GM18861 (cell line): ENCODE results near the gene TMEM9.

ENCODE experiments used
- ATAC-seq: cut with Tn5 transposase; IDR thresholded peaks from one replicate; pipeline ENCODE4 v1.9.1; 2021; ENCODE audit not compliant: unreplicated experiment

The TMEM9 gene

DNA sequence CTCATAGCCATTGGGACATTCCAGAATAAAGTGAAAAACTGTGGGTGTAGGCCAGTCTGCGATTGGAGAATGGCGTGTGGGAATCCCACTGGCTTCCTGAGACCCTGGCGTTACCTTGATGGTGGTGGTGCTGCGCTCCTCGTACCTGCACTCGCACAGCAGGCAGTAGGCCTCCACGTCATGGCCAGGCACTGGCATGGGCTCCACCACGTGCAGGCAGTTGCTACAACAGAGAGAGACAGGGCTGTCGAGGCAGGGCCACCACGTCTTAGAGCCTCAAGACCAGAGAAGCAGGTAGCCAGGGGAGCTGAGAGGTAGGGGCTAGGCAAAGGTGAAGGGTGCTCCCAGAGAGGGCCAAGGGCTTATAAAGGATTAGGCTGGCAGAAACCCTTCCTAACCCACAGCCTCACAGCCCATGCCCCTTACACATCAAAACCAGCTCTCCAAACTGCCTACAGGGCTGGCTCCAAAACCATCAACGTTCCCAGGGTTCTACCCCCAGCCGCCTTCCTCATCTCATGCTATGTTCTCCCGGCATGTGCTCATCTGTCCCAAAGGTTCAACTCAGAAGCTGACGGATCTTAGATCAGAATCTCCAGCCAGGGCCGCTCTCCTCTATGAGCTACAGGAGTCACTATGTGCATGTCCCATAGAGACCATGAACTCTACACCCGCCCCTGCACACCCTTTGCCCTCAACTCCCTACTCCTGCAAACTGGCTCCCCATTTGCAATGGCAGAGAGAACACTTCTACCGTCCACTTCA, 7.5 kb downstream of the TMEM9 start:
- ATAC-seq, result no peak

DNA sequence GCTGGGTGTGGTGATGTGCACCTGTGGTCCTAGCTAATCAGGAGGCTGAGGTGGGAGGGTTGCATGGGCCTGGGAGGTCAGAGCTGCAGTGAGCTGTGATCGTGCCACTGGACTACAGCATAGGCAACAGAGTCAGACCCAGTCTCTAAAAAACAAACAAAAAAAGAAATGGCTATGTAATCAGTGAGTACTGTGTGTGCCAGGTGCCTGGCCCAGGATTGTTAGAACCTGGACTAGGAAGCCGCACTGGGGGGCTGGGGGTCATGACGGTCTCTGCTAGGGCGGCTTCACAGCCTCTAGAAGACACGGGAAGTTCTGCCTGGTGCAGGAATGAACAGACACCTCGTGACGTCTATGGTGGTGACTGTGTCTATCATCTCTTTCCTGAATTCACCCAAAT, 8.5 kb downstream of the TMEM9 start:
- no peak for ATAC-seq

DNA sequence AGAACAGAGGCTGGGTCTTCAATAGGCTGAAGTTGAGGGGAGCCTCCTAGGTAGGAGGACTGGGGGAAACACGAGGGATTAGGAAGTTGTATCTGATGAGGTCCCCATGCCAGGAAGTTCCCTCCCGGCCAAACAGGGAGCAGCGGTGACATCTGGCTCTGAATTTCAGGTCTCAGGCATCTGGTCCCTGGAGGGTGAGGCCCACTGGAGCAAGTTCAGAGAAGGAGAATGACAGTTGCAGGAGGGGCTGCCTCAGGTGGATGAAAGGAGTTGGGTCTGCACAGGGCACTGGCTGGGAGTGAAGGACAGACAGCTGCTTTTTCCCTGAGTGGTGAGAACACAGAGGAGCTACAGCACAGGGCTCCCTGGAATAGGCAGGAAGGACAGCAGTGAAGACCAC, 9.1 kb downstream of the TMEM9 start:
- no peak for ATAC-seq

DNA sequence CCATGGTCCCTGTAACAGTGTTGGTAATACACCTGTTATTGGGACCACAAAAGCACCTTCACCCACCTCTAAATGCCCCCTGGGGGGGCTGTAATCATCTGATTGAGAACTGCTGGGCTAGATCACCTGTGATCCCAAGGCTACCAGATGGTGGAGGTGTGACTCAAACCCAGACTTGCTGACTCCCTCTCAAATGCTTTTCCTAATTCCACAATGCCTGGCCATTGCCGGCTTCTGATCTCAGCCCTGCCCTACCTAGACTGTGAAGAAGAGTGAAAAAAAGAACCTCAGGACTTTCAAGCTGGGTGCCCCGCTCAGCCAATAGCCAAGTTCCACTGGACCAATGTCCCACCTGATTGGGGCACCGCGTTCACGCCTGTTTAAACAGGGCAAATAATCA, 9.6 kb downstream of the TMEM9 start:
- ATAC-seq, result no peak

DNA sequence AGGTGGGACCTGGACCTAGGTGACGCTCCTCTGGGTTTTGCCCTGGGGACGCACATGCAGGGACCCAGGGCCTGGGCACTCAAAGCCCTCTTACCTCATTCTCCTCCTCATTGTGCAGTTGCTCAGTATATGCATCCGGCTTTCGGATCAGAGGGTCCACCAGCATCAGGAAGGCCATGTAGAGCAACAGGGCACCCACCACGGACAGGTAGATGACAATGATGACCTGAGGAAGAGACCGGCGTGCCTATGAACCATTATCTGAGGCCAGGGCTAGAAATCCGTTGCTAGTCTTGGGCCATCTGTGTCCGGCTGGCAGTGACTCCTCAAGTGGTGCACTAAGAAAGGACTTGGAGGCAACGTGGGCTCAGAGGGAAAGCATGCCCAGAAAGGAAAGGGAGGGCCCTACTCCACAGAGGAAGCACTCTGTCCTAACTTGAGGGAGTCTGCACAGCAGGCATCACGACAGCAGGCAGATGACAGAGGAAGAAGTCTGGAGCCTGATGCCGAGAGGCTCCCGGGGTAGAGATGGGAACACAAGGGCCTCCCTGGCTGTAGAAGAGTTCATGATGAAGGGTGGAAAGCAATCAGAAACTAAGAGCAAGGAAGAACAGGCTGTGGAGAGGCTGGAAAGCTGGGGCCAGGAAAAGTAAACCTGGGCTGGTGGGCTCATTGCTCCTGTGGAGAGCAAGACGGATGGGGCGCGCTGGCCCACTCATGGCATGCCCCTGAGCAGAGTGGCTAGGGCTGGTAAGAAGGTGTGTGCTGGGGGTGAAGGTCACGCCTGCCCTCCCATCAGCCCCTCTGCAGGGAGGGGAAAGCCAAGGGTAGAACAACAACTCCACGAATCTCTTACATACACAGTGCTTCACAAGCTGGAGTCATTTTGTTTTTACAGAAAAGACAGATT, 10.3 kb downstream of the TMEM9 start:
- no peak for ATAC-seq

DNA sequence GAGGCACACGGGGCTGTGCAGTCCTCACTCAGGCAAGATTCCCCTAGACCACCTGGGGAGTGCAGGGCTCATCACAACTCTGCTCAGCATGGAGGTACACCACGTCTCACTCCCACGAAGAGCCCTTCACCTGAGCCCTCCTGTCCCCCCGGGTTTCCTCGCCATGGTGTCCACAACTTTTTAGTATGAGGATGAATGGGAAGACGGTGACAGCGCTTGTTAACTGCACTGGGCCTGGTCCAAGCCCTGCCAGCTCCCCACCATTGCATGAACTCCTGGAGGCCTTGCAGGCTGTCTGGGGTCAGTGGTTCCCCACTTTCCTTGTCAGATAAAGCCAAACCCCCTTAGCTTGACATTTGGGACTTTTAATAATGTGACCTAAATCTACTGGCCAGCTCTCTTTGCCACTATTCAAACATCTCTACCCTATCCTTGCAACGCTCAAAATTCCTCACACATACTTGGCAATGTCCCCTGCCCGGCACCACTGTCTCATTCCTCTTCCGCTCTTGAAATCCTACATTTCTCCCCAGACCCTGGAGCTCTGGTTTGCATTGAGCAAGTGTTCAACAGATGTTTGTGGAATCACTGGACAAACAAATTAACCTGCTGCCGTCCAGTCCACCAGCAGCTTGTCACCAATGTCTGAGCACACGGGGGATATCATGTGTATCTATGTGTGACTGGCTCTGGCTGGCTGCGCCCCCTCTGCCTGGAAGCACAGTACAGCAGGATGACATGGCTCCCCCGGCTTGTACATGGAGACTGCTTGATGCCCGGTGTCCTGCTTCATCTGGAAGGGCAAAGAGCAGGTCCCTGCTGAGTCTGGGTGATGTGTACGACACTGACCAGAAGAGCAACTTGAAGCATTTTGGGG, 11.2 kb downstream of the TMEM9 start:
- no peak for ATAC-seq

DNA sequence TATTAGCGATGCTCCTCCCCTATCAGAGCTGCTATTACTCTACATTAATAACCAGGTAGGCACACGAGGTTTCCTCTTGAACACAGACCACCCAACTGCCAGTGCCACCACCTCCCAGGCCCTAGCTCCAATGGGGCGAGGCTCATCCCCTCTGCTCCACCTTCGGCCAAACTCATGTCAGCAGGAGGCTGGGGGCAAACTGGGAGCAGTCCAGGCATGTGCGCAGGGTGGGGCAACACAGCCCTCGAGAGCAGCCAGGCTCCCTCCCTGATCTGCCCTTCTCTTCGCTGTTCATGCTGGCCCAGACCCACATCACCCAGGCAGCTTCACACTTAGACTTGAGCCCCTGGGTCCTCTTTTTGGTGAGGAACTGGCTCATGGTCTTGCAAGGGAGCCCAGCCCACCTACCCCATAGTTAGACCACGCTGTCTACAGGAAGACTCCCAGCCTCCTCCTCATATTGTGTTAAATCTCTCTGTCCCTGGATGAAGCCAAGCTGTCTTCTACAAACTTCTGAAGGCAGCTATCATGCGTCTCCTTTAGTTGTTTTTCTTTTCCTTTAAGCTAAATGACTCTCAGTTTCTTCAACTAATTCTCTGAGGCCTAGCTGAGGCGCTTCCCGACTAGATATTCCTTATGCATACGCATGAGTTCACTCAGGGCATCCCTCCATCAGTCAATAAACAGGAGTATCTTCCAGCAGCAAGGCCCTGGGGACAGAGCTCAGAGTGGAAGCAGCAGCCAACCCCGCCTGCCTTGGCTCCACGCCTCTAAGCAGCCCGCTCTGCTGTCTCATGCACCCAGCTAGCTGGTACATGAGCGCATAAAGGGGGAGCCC, 12.0 kb downstream of the TMEM9 start:
- ATAC-seq, result no peak

DNA sequence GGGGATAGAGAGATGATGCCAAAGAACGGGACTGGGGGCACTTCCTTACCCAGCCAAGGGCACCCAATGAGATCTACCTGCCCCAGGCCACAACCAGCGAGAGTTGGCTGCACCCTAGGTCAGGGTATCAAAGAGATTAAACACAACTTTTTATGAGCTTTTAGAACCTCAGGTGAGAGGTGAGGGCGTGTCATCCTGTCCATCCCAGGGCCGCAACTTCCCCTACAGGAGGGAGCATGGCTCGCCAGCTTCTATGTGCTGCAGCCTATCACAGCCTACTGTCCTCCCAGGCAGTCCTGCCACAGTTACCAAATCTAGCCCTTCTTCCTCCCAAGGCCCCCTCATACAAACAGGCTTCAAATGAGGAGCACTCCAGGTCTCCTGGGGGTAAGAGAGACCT, 12.9 kb downstream of the TMEM9 start:
- no peak for ATAC-seq

DNA sequence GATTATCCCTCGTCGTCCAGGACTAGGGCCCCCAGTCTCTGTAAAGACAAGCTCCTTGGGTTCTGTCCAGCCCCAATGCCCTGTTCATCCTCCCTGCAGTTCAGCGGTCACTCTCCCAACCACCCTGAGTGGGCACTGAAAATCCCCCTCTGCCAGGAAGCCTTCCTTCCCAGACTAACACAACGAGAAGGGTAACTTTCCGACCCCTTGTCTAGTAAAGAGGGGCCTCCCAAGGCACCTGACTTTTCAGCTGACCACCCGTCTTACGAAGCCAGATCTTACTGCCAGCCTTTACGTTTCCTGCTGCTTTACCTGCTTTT, 13.4 kb downstream of the TMEM9 start:
- ATAC-seq, result no peak

DNA sequence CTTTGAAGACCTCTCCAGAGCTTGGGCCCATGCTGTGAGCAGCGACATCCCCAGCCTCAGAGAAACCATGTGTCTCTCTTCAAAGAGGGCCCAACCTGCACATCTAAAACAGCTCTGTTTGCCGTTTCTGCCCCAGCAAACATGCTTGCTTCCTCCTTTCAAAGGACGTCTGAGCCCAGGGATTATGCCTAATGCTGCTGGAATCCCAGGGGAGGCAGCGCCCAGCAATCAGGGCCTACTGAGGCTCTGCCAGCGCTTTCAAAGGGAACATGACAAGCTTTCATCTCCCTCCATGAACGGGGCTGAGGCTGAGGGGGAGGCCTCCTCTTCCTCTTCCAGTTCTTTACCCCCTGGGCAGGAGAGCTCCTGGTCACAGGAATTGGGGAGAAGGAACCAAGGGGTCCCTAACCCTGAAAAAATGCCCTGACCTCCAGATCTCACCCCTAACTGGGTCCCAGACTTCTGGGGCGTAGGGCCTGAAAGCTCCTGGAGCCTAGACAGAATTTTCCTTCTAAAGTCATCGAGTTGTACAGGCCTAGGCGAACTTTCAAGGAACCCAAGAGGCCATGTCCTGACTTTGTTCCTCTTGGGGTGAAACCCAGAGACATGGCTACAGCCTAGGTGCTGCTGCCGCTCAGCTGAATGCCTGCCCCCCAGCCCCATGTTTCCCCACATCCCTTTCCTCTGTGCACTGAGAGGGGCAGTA, 13.9 kb downstream of the TMEM9 start:
- ATAC-seq, result no peak

DNA sequence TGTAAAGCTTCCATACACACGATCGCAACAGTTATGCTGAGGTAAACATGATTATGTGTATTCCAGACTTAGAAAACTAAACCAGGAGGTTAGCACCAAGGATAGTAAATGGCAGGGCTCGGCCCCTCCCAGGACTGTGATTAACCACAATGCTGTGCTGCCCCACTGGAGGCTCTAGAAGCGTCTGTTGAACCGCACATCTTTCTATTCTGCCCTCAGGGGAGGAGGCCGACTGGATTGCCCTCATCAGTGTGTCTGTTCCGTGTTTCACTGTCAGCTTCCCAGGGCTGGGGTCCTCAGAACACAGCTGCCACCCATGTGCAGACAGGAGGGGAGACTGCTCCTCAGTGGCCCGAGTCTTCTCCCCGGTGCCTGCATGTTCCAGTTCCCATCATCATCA, 14.5 kb downstream of the TMEM9 start:
- ATAC-seq, result no peak

DNA sequence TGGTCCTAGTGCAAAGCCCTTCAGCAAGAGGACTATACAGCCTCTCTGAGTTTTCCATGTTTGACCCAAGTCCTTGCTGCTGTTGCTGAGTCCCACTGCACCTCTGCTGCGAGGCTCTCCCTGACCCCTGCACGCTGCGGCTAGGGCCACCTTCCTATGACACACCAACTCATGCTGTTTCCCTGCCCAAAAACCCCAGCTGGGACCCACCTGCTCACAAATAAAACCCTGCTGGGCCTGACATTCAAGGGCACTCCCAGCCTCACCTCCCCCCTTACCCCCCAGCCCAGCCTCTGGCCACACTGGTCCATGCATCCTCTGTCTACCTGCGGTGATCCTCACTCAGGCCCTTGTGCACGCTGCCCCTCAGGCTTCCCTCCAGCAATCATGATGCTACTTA, 15.0 kb downstream of the TMEM9 start:
- ATAC-seq, result no peak

DNA sequence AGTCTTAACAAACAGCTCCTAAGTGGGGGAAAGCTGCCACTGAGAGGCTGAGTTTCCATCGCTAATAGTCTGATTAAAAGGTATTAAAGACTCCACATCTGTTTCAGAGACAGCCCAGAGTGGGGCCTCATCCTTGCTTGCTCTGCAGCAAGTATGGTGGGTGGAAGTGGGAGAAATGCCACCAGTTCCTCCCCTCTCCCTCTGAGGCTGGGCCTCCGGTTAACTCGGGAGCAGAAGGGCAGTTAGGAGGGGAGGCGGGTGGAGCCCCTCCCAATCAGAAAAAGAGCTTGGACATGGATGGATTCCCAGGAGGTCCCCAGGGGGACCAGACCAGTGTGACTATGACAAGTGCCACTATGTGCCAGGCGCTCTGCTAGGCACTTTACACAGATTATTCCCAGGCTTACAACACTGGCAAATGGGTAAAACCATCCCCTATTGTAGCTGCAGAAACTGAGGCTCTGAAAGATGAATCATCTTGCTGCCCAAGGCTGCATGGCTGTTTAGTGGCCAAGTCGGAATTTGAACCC, 15.9 kb downstream of the TMEM9 start:
- no peak for ATAC-seq

DNA sequence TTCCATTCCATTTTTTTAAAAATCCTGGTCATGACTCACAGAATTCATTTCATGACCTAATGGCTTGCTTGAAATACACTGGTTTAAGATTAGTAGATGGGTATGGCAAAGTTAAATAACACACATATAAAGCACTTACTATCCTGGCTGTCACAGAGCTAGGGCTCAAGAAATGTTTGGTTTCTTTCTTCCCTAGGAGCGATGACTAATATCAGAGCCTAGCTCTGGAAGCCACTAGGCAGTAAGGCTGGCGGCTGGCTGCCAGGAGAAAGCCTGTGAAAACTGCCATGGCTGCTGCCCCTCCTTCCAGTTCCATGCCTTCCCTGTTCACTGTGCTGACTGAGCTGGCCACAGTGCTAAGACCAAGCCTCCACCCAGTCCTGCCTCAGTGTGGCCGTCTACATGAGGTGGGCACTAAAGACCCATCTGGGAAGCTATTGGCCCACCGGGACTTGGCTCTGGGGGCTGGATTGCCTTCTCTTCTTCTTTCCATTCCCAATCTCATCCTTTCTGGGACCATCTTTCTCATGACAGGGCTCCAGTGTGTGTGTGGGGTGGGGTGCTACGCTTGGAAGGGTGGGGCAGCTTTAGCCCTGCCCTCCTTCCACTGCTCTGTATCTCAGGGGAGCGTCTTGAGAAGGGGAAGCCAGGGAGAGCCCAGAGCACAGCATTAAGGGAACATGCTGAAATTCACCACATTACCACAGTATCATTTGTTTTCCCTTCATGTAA, 16.5 kb downstream of the TMEM9 start:
- no peak for ATAC-seq

DNA sequence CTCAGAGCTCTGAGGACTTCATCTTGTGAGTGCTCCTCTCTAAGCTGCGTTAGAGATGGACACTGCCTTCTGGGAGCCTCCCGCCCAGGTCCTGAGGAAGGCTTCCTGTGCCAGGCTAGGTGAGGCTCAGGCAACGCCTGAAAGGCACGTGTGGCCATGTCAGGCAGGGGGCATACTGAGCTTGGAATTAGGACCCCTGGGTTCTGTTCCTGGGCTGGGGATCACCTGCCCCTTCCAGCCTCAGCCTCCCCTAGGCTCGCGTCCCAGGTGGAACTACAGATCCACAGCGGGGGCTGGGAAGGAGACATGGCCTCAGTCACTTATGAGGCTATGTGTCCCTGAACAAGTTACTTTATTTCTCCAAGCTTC, 17.3 kb downstream of the TMEM9 start:
- no peak for ATAC-seq

DNA sequence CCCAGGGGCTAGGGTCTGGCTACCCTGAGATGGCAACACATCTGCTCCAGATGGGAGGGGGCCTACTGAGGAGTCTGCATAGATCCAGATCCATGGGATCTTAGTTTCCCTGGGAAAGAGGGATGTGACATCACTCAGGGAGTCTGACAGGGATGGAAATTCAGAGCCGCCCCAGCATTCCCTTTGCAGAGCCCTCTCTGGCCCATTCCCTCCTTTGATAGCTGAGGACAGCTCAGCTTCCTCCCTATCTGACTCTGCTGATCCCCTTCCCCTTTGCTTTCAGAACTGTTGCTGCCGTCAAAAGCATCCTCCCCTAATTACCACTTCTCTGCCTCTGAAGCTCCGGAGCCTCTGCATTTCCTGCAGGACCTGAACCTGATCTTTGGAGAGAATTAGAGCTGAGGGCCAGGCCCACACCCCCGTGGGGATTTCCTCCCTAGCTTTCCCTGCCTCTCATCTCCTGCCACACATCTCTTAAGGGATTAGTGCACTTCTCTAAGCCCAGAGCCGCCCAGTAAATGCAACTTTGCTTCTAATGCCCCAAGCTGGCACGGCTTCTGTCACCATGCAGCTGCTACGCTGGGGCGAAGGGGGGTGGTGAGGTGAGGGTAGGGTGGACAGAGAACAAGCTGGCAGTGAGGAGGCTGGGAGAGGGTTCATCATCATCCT, 17.8 kb downstream of the TMEM9 start:
- ATAC-seq, result no peak

DNA sequence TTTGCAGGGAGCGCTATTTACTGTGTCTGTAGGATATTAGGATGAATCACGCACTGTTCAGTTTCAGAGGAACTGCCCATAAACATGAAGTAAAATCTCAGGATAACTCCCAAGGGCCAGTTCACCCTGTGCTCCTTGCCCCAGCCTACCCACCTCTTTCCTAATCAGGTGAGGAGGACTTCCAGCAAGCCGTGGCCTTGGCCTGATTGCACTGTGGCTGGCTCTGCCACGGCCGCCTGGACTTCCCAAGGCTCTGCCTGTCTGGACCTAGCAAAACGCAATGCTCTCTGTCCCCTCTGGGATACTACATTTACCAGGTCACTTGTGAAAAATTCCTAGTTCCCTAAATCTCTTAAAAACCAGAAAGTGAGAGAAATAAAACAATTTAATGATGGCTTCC, 19.9 kb downstream of the TMEM9 start:
- ATAC-seq, result no peak

DNA sequence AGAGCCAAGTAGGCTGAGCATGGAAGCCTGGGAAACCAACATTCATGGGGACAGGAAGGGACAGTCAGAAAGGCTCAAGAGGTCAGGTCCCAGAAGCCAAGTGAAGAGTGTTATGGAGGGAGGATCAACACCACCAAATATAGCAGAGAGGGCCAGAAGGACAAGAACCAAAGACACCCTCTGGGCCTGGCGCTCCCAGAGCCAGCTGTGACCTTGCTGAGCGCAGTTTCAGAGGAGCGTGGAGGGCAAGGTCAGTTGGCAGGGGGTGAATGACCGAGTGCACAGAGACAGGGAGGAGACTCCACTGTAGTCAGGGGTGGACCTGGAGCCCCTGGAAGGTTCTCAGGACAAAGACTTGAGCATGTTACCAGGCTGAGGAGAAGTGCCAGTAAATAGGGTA, 22.9 kb downstream of the TMEM9 start:
- ATAC-seq, result no peak

DNA sequence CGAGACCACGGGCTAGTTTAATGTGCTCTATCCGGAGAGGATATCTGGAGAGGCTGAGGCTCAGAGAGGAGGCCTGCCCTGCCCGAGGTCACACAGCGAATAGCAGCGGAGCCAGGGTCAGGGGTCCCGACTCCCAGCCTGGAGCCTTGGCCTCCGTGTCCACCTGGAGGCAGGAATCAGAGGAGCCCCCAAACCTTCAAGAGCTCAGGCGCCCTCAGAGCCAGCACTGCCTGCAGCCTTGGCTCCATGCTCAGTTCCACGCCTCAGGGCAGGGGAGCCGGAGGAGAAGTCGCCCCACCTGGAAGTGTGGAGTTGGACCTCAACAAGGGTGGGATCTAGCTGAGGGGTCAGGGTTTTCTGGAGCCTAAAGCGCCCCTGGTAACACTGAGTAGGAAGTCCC, 25.3 kb downstream of the TMEM9 start:
- ATAC-seq, result no peak
